Measurements from ENCODE around the gene NIPAL1.

DNA sequence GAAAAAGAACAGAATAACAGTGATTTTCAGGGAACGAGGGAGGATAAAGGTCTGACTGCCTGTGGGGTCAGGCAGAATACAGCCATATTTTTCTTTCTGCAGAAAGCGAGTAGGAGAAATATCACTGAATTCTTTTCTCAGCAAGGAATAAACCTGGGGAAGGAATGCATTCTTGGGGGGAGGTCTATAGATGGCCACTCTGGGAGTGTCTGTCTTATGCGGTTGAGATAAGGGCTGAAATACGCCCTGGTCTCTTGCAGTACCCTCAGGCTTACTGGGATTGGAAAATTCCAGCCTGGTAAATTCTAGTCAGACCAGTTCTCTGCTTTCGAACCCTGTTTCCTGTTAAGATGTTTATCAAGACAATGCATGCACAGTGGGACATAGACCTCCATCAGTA, 26.4 kb upstream of the NIPAL1 start:
- TF ChIP-seq, protein P1, sequence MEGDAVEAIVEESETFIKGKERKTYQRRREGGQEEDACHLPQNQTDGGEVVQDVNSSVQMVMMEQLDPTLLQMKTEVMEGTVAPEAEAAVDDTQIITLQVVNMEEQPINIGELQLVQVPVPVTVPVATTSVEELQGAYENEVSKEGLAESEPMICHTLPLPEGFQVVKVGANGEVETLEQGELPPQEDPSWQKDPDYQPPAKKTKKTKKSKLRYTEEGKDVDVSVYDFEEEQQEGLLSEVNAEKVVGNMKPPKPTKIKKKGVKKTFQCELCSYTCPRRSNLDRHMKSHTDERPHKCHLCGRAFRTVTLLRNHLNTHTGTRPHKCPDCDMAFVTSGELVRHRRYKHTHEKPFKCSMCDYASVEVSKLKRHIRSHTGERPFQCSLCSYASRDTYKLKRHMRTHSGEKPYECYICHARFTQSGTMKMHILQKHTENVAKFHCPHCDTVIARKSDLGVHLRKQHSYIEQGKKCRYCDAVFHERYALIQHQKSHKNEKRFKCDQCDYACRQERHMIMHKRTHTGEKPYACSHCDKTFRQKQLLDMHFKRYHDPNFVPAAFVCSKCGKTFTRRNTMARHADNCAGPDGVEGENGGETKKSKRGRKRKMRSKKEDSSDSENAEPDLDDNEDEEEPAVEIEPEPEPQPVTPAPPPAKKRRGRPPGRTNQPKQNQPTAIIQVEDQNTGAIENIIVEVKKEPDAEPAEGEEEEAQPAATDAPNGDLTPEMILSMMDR (conservative IDR thresholded peaks at IDR 0.05; ENCODE audit: low read length) = no peak
- TF ChIP-seq EZH2phosphoT487 (IDR thresholded peaks at IDR 0.05; ENCODE audit: borderline replicate concordance) = no peak

Data from Loucy (cell line).